Uterus (tissue), 2 donors: ENCODE measurements around the gene XAF1.

Experiments used
- CTCF ChIP-seq, 4 experiments: fragments of 200-600 bp in 2 of 4; fragments of 450-650 bp in 2 of 4; sonication (generic) in 2 of 4; IDR thresholded peaks; one replicate each; pipeline ENCODE4 v1.5.1; 2016 to 2019; ENCODE audit warnings: antibody characterized with exemption in 4 of 4, mild to moderate bottlenecking in 2 of 4, moderate library complexity in 1 of 4
- POLR2A ChIP-seq, 2 donors: fragments of 450-650 bp; IDR thresholded peaks; one replicate each; pipeline ENCODE4 v1.6.1; 2016; ENCODE audit warnings: antibody characterized with exemption in 2 of 2, mild to moderate bottlenecking in 1 of 2, moderate library complexity in 1 of 2

- TF ChIP-seq CTCF (IDR thresholded peaks at IDR 0.05) (no peak), POLR2A (IDR thresholded peaks at IDR 0.05) (no peak)
Observed at GRCh38 chr17:6712058-6712853, 43.6 kb upstream of the XAF1 start.
